NCI-H128 (cell line): ENCODE data around the gene B4GALNT4.
"Not testable (repeated sequence)": the region's sequence is repeated elsewhere in the genome, so short reads cannot be mapped to it uniquely, and the experiment has no call there.

Experiments used
- DNase-seq: peaks from one replicate; lab custom pipeline; 2025; ENCODE audit not compliant: unreplicated experiment; lab: John Stamatoyannopoulos, UW

B4GALNT4 gene

DNA sequence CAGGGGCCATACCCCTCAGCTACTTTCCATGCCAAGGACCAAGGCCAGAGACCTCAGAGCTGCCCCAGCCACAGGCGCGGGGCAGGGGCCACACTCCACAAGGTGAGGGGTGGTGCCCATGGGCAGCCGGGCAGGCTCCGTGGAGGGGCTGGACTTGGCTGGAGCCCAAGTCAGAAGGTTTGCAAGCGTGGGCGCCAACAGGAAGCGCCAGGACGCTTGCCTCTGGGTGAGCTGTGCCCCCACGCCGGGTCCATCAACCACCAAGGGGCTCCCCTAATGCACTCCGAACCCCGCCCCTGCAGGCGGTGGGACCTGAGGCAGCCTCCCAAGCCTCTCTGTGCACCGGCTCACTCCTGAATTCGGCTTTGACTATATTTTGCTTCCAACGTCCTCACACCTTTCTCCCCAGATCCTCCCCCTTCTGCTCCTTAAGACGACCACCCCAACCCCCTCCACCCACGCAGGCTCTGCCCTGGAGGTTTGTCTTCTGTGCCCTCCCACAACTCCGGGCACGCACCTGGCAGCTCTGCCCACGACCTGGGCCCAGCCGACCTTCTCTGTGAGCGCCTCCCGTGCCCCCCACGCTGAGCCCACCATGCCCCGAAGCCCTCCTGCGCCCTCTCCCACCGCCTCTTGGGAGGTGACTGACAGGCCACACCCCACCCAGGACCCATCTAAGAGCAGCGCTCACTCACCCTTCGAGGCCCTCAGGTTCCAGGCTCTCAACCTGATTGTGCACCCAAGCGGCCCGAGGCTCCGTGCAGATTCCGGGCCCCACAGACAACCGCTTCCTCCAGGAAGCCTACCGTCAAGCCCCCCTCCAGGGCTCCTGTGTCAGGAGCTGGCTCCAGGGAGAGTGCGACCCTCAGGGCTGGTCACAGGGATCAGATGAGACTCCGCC, 22.1 kb downstream of the B4GALNT4 start:
- no peak for DNase-seq

GRCh38 chr11:392102-392777, 22.9 kb downstream of the B4GALNT4 start:
- DNase-seq, result no peak

DNA sequence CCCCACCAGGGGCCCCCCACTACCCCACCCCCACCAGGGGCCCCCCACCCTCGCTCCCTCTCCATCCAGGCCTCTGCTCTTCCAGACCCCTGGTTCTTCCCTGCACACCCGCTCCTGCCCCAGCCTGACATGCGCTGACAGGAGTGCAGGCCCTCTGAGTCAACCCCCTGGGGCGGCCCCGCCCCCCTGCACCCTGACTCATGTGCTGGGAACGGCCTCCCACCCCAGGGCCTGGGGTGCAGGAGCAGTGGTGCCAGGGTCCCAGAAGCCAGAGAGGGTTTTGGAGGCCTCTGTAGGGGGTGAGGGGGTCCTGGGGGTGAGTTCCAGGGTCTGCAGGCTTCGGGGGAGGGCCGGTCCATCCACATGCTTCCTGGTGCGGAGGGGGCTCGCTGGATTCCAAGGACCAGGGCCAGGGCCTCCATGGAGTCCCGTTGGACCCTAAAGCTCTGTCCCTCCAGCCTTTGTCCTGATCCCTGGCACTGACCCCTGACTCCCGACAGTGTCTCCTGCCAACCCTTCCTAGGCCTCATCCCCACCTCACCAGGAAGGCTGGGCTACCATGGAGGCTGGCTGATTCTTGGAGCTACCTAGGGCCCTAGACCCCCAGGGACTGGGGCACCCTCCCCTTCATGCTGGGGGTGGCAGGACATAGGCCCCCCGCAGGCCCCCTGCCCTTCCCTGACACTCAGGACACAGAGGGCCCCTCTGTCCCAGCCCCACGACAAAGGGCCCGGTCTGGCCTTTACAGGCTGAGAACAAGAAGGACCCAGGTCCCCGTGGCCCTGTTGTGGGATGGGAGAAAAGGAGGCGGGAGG, 24.1 kb downstream of the B4GALNT4 start:
- DNase-seq, result no peak

GRCh38 chr11:394034-394857, 24.9 kb downstream of the B4GALNT4 start, which contains the start of gene PKP3:
Gene PKP3, plus strand, starts transcription at chr11:394209. Its CDS starts 84 bp downstream, at chr11:394293.
- DNase-seq, result no peak

DNA sequence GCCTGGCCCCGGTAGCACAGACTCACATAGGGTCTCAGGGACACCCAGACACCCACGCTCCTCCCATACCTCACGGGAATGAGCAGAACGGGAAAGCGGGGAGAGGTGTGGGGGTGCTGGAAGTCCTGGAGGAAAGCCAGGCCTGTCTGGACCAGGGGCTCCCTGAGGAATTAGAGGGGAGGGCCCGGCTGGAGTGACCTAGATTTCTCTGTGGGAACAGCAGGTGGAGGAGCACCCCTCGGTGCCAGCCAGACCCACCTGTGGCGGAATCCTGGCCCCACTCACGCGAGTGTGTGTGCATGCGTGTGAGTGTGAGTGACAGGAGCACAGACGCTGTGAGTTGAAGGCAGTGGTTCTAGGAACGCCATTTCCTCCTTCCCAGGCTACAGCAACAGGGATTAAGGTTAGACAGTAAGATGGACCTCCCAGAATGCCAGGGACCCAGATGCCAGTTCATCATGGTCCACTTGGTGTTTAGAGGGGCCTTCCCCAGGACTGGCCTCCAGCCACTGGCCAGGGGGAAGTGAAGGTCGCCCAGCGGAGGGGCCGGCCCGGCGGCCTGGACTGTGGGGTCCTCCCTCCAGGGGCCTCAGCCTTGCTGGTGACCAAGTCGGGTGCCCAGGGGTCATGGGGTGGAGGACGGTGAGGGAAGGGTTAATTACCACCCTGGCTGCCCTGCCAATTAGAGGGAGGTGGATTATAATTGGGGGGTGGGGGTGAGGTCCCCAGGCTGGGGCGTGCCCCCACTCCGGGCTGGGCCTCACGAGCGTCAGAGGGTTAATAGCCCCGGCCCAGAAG, 25.8 kb downstream of the B4GALNT4 start:
- no peak for DNase-seq

DNA sequence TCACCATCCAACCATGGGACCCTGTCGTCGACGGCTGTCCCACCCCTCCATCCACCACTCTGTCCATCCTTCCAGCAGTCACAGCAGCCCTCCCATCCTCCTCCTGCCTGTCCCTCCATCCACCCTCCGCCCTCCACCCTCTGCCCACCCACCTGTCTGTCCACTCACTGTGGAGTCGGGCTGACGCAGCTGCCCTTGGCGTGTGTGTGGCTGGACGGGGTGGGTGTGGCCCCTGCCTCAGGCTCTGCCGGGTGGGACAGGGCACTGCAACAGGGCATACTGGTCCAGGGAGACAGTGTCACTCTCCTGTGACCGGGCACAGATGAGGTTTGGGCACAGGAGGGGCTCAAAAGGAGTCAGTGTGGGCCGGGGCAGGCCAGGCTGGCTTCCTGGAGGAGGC, 26.6 kb downstream of the B4GALNT4 start:
- DNase-seq, result no peak

DNA sequence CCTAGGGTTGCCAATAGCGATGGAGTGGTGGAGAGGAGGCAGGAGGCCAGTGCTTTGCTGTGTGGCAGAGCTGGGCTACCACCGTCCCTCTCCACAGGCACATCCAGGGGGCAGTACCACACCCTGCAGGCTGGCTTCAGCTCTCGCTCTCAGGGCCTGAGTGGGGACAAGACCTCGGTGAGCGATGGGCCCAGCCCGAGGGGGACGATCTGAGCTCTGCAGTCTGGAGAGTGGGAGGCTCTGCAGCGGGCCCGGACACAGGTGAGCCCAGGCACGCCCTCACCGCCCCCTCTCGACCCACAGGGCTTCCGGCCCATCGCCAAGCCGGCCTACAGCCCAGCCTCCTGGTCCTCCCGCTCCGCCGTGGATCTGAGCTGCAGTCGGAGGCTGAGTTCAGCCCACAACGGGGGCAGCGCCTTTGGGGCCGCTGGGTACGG, 27.2 kb downstream of the B4GALNT4 start:
- DNase-seq, result no peak

DNA sequence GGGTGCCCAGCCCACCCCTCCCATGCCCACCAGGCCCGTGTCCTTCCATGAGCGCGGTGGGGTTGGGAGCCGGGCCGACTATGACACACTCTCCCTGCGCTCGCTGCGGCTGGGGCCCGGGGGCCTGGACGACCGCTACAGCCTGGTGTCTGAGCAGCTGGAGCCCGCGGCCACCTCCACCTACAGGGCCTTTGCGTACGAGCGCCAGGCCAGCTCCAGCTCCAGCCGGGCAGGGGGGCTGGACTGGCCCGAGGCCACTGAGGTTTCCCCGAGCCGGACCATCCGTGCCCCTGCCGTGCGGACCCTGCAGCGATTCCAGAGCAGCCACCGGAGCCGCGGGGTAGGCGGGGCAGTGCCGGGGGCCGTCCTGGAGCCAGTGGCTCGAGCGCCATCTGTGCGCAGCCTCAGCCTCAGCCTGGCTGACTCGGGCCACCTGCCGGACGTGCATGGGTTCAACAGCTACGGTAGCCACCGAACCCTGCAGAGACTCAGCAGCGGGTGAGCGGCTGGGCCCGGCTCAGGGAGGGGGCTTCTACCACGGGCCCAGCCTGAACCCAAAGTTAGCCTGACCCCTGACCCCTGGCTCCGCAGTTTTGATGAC, 27.7 kb downstream of the B4GALNT4 start:
- DNase-seq, result no peak

GRCh38 chr11:398826-399225, 29.5 kb downstream of the B4GALNT4 start:
- no peak for DNase-seq

DNA sequence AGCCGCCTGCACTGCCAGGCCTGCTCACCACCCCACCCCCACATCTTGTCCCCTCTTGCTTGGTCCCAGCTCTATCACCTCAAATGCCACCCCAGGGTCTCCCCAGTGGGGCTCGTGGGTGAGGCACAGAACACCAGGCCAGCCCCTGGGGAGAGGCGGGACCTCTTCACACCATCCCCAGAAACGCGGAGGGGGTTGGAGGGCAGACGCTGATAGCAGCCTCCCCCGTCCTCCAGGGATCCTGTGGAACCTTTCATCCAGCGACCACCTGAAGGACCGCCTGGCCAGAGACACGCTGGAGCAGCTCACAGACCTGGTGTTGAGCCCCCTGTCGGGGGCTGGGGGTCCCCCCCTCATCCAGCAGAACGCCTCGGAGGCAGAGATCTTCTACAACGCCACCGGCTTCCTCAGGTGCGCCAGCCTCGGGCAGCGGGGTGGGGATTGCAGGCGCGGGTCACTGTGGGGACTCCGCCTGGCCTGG, 30.5 kb downstream of the B4GALNT4 start:
- no peak for DNase-seq

DNA sequence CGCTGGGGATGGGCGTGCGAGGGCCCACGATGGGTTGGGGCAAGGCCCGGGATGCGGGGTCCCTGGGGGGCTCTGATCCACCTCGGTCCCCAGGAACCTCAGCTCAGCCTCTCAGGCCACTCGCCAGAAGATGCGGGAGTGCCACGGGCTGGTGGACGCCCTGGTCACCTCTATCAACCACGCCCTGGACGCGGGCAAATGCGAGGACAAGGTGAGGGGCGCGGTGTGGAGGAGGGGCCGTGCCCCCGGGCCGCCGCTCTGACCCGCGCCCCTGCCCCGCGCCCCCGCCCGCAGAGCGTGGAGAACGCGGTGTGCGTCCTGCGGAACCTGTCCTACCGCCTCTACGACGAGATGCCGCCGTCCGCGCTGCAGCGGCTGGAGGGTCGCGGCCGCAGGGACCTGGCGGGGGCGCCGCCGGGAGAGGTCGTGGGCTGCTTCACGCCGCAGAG, 31.0 kb downstream of the B4GALNT4 start:
- DNase-seq, result no peak

GRCh38 chr11:401196-401595, 31.9 kb downstream of the B4GALNT4 start:
- not testable (repeated sequence) for DNase-seq

DNA sequence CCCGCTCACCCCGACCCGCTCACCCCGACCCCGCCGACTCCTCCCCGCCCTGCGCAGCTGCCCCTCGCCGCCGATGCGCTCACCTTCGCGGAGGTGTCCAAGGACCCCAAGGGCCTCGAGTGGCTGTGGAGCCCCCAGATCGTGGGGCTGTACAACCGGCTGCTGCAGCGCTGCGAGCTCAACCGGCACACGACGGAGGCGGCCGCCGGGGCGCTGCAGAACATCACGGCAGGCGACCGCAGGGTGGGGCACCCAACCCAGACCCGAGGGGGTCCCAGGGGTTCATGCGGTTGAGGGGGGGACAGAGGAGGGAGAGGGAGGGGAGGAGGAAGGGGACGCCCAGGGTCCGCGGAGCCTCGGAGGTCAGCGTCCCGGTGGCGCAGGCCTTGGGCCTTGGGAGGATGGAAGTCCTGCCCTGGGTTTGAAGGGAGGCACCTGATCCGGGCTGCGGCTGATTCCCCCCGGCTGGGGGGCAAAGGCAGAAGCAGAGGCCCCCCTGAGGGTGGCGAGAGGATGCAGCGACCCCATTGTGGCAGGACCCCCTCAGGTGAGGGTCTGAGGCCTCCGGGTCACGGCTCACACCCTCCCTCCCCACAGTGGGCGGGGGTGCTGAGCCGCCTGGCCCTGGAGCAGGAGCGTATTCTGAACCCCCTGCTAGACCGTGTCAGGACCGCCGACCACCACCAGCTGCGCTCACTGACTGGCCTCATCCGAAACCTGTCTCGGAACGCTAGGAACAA, 33.9 kb downstream of the B4GALNT4 start:
- no peak for DNase-seq

DNA sequence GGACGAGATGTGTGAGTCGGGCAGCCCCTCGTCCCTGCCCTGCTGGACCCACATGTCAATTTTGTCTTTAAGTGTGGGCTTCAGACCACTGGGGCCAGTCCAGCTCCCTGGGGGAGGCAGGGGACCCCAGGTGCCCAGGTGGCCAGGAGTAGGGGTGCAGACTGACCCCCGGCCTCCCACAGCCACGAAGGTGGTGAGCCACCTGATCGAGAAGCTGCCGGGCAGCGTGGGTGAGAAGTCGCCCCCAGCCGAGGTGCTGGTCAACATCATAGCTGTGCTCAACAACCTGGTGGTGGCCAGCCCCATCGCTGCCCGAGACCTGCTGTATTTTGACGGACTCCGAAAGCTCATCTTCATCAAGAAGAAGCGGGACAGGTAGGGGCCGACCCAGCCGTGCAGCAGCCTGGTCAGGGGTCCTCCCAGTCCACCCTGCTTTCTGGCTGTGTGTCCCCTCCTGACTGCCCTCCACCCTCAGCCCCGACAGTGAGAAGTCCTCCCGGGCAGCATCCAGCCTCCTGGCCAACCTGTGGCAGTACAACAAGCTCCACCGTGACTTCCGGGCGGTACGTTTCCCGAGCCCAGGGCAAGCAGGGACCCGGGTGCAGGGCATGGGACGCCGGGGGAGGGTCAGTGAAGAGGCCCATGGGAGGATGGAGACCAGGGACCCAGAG, 34.6 kb downstream of the B4GALNT4 start:
- no peak for DNase-seq

DNA sequence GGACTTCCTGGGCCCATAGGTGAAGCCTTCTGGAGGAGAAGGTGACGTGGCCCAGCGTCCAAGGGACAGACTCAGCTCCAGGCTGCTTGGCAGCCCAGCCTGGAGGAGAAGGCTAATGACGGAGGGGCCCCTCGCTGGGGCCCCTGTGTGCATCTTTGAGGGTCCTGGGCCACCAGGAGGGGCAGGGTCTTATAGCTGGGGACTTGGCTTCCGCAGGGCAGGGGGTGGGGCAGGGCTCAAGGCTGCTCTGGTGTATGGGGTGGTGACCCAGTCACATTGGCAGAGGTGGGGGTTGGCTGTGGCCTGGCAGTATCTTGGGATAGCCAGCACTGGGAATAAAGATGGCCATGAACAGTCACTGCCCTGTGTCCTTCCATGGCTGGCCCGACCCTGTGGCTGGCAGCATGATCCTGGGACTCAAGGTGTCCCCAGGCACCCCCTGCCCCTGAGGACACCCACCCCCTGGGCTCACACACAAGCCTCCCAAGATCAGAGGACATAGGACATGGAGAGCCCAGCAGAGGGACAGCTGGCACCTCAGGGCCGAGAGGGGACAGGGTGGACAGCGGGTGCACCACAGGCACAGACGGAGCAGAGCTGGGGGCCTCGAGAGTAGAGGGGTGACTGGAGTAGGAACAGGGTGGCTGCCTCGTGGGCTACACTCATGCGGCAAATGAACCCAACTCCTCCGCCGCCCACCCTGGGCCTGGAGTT, 35.4 kb downstream of the B4GALNT4 start:
- DNase-seq, result no peak

- DNase-seq, result no peak
These were observed 36.1 kb downstream of the B4GALNT4 start for GRCh38 chr11:405323-405953.
